ENCODE data around the gene IDH3G. TPM values are rescaled to one million over a fixed set of nuclear protein-coding genes. Genes with fewer than 3 reads are reported as not detected.
"Not testable (repeated sequence)": the region's sequence is repeated elsewhere in the genome, so short reads cannot be mapped to it uniquely, and the experiment has no call there.

IDH3G gene
- total and polyA plus RNA-seq, 4 experiments from 2014 or later = 39.9 to 106 (median 57.6) TPM

DNA sequence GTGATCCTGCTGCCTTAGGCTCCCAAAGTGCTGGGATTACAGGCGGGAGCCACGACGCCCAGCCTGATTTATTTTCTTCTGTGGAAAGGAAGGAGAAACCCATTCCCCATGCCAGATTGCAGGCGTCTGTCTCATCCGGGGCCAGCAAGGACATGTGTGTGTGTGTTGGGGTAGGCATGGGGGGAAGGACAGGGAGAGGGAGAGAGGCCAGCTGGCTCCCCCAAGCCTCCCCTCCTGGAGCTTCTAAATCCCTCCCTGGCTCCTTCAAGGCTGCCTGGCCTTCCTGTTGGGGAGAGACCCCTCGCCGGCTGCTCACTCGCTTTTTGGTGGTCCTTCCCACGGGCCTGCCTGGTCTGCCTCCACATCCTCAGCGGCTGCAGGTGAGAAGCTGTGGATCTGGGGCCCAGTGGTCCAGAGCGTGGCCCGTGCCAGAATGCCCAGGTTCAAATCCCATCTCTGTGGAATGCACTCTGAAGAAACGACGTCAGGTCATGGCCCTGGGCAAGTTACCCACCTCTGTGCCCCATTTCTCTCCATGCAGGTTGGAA, 31.5 kb downstream of the IDH3G start:
- intact Hi-C loops (cut with micrococcal nuclease) = no loop called here
- no peaks in the 10 kb centered on the region for H3K9me3 ChIP-seq (ENCODE audit: control insufficient read depth in 1 of 2, low read length in 2 of 2)
- ChIA-PET POLR2A (ENCODE audit: partially characterized antibody) (no interaction called here), CTCF (ENCODE audit: partially characterized antibody) (interaction anchor here (1.9 to 3.1 kb wide), 3 partner anchors 163 to 189 kb away, joined by 5 to 28 read pairs (median 19); partner anchors contain the start of genes ARHGAP4 and RENBP)
- H3K27me3 Mint-ChIP-seq = no peaks in the 10 kb centered on the region
- H3K4me1 Mint-ChIP-seq = peaks cover 4 to 9% (median 5%) of the 10 kb centered on the region in 4 donors
- no peaks in the 10 kb centered on the region for H3K4me1 ChIP-seq (ENCODE audit: insufficient read depth, low read length)
- H3K36me3 Mint-ChIP-seq = no peaks in the 10 kb centered on the region
- no peaks in the 10 kb centered on the region for H3K27me3 ChIP-seq (ENCODE audit: insufficient read depth, low read length)
- H3K27ac ChIP-seq (ENCODE audit: low read depth, low read length) = no peak overlapping the region
- H3K4me3 Mint-ChIP-seq = no peak overlapping the region
- H3K27ac Mint-ChIP-seq = no peak overlapping the region
- no peaks in the 10 kb centered on the region for H3K36me3 ChIP-seq (ENCODE audit: insufficient read depth, low read length)
- no peak overlapping the region for H3K4me3 ChIP-seq (ENCODE audit: low read length in 2 of 2)
- no peaks in the 10 kb centered on the region for H3K9me3 Mint-ChIP-seq
- DNase-seq = no peak

DNA sequence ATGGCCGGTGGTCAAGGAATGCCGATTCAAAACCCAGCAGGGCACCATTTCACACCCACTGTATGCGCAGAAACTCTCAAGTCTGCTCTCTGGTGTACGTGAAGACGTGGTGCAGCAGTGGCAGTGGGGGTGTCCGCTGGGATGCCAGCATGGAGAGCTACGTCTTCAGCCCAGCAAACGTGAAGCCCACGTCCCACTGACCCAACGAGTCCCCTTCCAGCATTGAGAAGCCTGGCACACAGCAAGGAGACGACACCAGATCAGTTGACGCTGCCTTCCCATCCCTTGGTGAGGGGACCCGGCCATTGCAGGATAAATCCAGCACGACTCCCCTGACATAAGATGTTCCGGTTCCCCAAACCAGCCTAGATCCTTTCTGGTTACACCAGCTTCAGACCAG, 32.3 kb downstream of the IDH3G start:
- Mint-ChIP-seq H3K4me1 (peaks cover 4 to 9% (median 5%) of the 10 kb centered on the region in 4 donors), H3K9me3 (no peaks in the 10 kb centered on the region), H3K27ac (no peak overlapping the region), H3K4me3 (no peak overlapping the region), H3K27me3 (no peaks in the 10 kb centered on the region), H3K36me3 (no peaks in the 10 kb centered on the region)
- H3K36me3 ChIP-seq (ENCODE audit: insufficient read depth, low read length) = no peaks in the 10 kb centered on the region
- no peaks in the 10 kb centered on the region for H3K4me1 ChIP-seq (ENCODE audit: insufficient read depth, low read length)
- H3K27ac ChIP-seq (ENCODE audit: low read depth, low read length) = no peak overlapping the region
- intact Hi-C loops (cut with micrococcal nuclease) = no loop called here
- no peaks in the 10 kb centered on the region for H3K9me3 ChIP-seq (ENCODE audit: control insufficient read depth in 1 of 2, low read length in 2 of 2)
- H3K27me3 ChIP-seq (ENCODE audit: insufficient read depth, low read length) = no peaks in the 10 kb centered on the region
- CTCF ChIA-PET (ENCODE audit: partially characterized antibody) = interaction anchor here (1.9 to 3.1 kb wide), 2 partner anchors 164 to 185 kb away, joined by 5 to 28 read pairs; partner anchors contain the start of genes ARHGAP4 and RENBP
- no peak overlapping the region for H3K4me3 ChIP-seq (ENCODE audit: low read length in 2 of 2)
- POLR2A ChIA-PET (ENCODE audit: partially characterized antibody) = no interaction called here
- no peak for DNase-seq

DNA sequence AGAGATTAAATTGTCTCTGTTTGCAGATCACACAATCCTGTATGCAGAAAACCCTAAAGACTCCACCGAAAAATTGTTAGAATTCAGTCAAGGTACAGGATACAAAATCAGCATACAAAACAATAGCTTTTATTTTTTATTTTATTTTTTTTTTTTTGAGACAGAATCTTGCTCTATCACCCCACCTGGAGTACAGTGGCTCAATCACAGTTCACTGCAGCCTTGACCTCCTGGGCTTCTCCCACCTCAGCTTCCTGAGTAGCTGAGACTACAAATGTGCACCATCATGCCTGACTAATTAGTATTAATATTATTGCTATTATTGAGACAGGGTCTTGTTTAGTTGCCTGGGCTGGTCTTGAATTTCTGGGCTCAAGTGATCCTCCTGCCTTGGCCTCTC, 39.0 kb downstream of the IDH3G start:
- Mint-ChIP-seq H3K4me1 (no peaks in the 10 kb centered on the region), H3K9me3 (no peaks in the 10 kb centered on the region), H3K36me3 (no peaks in the 10 kb centered on the region), H3K27ac (no peak overlapping the region), H3K27me3 (no peaks in the 10 kb centered on the region), H3K4me3 (no peak overlapping the region)
- intact Hi-C loops (cut with micrococcal nuclease) = no loop called here
- Histone ChIP-seq H3K9me3 (ENCODE audit: control insufficient read depth in 1 of 2, low read length in 2 of 2) (no peaks in the 10 kb centered on the region), H3K36me3 (ENCODE audit: insufficient read depth, low read length) (no peaks in the 10 kb centered on the region), H3K4me3 (ENCODE audit: low read length in 2 of 2) (no peak overlapping the region), H3K27ac (ENCODE audit: low read depth, low read length) (no peak overlapping the region), H3K27me3 (ENCODE audit: insufficient read depth, low read length) (no peaks in the 10 kb centered on the region), H3K4me1 (ENCODE audit: insufficient read depth, low read length) (no peaks in the 10 kb centered on the region)
- POLR2A ChIA-PET (ENCODE audit: partially characterized antibody) = interaction anchor here (1.1 kb wide), 1 partner anchor 29 kb away, joined by 4 read pairs; no protein-coding TSS in a partner anchor
- DNase-seq = peak in 1 of 5 donors; percentile 12
- CTCF ChIA-PET (ENCODE audit: partially characterized antibody) = interaction anchor here (0.7 to 0.9 kb wide), 3 partner anchors 56 to 208 kb away, joined by 3 read pairs; no protein-coding TSS in a partner anchor

DNA sequence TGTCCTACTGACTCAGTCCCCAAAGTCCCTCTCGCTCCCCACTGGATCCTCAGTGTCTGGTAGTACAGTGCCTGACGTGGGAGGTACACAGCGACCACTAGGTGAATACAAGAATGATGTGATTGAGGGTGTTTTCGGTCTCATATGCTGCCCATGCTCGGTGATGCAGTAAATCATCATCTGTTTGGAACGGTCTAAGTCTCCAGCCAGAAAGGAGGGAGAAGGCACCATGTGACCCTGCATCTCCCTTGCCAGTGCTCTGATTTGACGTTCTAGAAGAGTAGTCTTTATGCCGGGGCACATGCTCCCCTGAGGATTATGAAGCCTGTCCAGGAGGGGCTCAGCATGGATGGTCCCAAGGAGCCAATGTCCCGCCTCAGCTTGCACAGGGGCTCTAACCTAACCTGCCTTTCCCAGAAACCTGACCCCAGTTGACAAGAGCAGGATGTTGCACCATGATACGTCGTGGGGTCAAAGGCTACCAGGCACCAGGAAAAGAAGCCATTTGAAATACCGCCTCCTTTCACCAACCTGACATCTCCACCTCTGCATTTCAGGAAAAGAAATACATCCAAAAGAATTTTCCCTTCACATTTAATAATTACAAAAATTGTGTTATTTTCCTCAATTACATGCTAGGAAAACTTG, 43.9 kb downstream of the IDH3G start:
- Mint-ChIP-seq H3K27me3 (peaks cover 0 to 1% of the 10 kb centered on the region in 2 donors), H3K9me3 (peaks cover 0 to 2% (median 0%) of the 10 kb centered on the region in 8 donors), H3K36me3 (no peaks in the 10 kb centered on the region), H3K4me1 (peaks cover 0 to 1% (median 0%) of the 10 kb centered on the region in 4 donors), H3K27ac (no peak overlapping the region), H3K4me3 (no peak overlapping the region)
- CTCF ChIA-PET (ENCODE audit: partially characterized antibody) = no interaction called here
- Histone ChIP-seq H3K4me1 (ENCODE audit: insufficient read depth, low read length) (no peaks in the 10 kb centered on the region), H3K4me3 (ENCODE audit: low read length in 2 of 2) (no peak overlapping the region), H3K27ac (ENCODE audit: low read depth, low read length) (no peak overlapping the region), H3K9me3 (ENCODE audit: control insufficient read depth in 1 of 2, low read length in 2 of 2) (no peaks in the 10 kb centered on the region), H3K27me3 (ENCODE audit: insufficient read depth, low read length) (no peaks in the 10 kb centered on the region), H3K36me3 (ENCODE audit: insufficient read depth, low read length) (no peaks in the 10 kb centered on the region)
- intact Hi-C loops (cut with micrococcal nuclease) = no loop called here
- POLR2A ChIA-PET (ENCODE audit: partially characterized antibody) = no interaction called here
- no peak for DNase-seq

DNA sequence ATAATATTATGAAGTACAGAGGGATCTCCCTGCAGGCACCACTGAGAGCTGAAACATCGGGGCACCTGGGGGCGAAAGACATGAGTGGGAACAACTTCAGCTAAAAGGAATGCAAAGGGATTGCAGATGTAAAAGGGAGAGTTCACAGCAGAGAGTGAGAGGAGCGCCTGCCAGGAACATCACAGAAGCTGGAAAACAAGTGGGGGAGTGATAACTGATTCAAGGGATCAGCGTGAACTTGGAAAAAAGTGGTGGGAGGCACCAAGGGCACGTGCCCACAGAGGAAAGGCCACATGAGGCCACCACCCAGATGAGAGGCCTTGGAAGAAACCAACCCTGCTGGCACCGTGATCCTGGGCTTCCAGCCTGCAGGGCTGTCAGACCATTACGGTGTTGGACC, 45.2 kb downstream of the IDH3G start:
- H3K36me3 ChIP-seq (ENCODE audit: insufficient read depth, low read length); H3K4me1 ChIP-seq (ENCODE audit: insufficient read depth, low read length); H3K27me3 ChIP-seq (ENCODE audit: insufficient read depth, low read length); H3K9me3 Mint-ChIP-seq; H3K4me3 ChIP-seq (ENCODE audit: low read length in 2 of 2); DNase-seq; CTCF ChIA-PET (ENCODE audit: partially characterized antibody); H3K27ac Mint-ChIP-seq; POLR2A ChIA-PET (ENCODE audit: partially characterized antibody); H3K27ac ChIP-seq (ENCODE audit: low read depth, low read length); H3K4me3 Mint-ChIP-seq; H3K9me3 ChIP-seq (ENCODE audit: control insufficient read depth in 1 of 2, low read length in 2 of 2); H3K4me1 Mint-ChIP-seq; H3K27me3 Mint-ChIP-seq; H3K36me3 Mint-ChIP-seq; intact Hi-C loops (cut with micrococcal nuclease): not testable (repeated sequence)

DNA sequence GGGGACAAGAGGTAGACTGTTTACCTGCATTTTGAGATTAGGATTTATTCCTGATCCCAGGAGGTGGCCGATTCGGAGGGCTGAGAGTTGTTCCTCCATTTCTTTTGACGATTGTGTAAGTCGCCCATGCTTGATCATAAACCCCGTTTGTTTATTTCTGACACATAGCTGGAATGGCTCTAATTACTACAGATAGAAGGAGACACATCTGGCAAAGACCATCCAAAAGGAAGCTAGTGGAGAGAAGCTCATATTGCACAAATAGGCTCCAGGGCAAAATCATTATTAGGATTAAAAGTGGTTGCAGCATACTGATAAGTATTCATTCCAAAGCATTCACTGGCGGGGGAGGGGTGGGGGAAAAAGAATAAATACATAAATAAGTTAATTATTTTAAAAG, 47.2 kb downstream of the IDH3G start:
- intact Hi-C loops (cut with micrococcal nuclease); H3K27ac Mint-ChIP-seq; H3K4me1 ChIP-seq (ENCODE audit: insufficient read depth, low read length); H3K4me3 Mint-ChIP-seq; H3K4me1 Mint-ChIP-seq; H3K27me3 Mint-ChIP-seq; H3K9me3 Mint-ChIP-seq; DNase-seq; H3K9me3 ChIP-seq (ENCODE audit: control insufficient read depth in 1 of 2, low read length in 2 of 2); POLR2A ChIA-PET (ENCODE audit: partially characterized antibody); CTCF ChIA-PET (ENCODE audit: partially characterized antibody); H3K27ac ChIP-seq (ENCODE audit: low read depth, low read length); H3K36me3 ChIP-seq (ENCODE audit: insufficient read depth, low read length); H3K27me3 ChIP-seq (ENCODE audit: insufficient read depth, low read length); H3K36me3 Mint-ChIP-seq; H3K4me3 ChIP-seq (ENCODE audit: low read length in 2 of 2): not testable (repeated sequence)

DNA sequence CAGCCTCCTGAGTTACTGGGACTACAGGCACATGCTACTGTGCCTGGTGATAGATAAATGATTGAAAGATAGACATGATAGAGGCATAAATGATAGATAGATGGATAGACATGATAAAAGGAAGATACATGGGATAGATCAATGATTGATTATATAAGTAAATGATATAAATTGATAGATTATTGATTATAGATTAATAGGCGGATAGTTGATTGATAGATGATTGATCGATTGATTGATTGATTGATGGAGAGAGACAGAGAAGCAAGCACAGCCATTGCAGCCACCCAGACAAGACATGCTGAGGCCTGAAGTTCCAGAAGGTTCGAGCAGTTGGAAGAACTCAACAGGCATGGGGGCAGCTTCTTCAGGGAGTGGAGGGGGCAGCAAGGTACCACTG, 47.8 kb downstream of the IDH3G start:
- CTCF ChIA-PET (ENCODE audit: partially characterized antibody) = no interaction called here
- POLR2A ChIA-PET (ENCODE audit: partially characterized antibody) = no interaction called here
- no peak for DNase-seq
- no peaks in the 10 kb centered on the region for H3K4me1 ChIP-seq (ENCODE audit: insufficient read depth, low read length)
- no peaks in the 10 kb centered on the region for H3K9me3 ChIP-seq (ENCODE audit: control insufficient read depth in 1 of 2, low read length in 2 of 2)
- Mint-ChIP-seq H3K36me3 (no peaks in the 10 kb centered on the region), H3K4me1 (peaks cover 0 to 5% (median under 1%) of the 10 kb centered on the region in 4 donors), H3K27ac (no peak overlapping the region), H3K4me3 (no peak overlapping the region), H3K27me3 (peaks cover 0 to 1% of the 10 kb centered on the region in 2 donors), H3K9me3 (peaks cover 0 to 2% (median 0%) of the 10 kb centered on the region in 8 donors)
- intact Hi-C loops (cut with micrococcal nuclease) = no loop called here
- H3K4me3 ChIP-seq (ENCODE audit: low read length in 2 of 2) = no peak overlapping the region
- H3K27ac ChIP-seq (ENCODE audit: low read depth, low read length) = no peak overlapping the region
- H3K36me3 ChIP-seq (ENCODE audit: insufficient read depth, low read length) = no peaks in the 10 kb centered on the region
- H3K27me3 ChIP-seq (ENCODE audit: insufficient read depth, low read length) = no peaks in the 10 kb centered on the region

Data from CD4-positive, alpha-beta memory T cell (primary cell).